ENCODE measurements around the gene WDR83.
A peak's percentile ranks its signal among the peaks of the same experiment; 100 is the strongest.

DNA sequence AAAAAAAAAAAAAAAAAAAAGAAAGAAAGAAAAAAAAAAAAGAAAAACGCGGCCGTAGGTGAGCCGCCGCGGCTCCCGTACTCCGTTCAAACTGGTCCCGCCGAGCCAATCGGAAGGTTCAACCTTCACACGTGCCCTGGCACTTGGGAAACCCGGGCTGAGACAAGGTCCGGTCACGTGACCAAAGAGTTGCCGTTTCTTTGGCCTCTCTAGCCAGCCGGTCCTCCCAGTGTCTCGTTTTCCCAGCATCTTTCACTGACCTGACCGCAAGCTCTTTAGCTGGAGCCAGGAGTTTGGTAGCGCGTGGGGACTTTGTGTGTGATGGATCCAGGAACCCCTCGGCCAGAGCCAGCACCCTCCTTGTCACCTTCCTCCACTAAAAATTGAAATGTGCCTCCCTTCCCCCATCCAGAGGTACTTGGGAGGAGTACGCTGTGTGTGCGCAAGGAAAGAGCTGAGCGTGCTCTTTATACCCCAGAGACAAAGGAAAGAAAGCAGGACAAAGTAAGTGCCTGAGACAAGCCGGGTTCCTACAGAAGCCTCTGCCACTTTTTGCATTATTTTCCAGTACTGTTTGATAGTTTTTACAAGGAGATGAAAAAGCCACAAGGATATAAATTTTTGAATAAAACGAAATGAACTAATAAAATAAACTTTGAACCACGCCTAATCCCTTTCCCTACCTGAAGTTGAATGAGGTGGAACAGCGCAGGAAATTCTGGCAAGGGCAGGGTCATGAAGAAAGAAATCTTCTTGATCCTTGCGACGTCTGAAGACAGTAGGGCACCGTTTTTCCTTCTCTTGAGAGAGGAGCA is 56.2 kb downstream of the WDR83 start:
- TF ChIP-seq, protein P1, sequence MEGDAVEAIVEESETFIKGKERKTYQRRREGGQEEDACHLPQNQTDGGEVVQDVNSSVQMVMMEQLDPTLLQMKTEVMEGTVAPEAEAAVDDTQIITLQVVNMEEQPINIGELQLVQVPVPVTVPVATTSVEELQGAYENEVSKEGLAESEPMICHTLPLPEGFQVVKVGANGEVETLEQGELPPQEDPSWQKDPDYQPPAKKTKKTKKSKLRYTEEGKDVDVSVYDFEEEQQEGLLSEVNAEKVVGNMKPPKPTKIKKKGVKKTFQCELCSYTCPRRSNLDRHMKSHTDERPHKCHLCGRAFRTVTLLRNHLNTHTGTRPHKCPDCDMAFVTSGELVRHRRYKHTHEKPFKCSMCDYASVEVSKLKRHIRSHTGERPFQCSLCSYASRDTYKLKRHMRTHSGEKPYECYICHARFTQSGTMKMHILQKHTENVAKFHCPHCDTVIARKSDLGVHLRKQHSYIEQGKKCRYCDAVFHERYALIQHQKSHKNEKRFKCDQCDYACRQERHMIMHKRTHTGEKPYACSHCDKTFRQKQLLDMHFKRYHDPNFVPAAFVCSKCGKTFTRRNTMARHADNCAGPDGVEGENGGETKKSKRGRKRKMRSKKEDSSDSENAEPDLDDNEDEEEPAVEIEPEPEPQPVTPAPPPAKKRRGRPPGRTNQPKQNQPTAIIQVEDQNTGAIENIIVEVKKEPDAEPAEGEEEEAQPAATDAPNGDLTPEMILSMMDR (IDR thresholded peaks at IDR 0.05) = no peak
- TF ChIP-seq POLR2AphosphoS5 (IDR thresholded peaks at IDR 0.05) (peak; percentile 85 to 89), POLR2A (IDR thresholded peaks at IDR 0.05; ENCODE audit: low read depth) (no peak), EP300 (IDR thresholded peaks at IDR 0.05) (no peak)
